VCaP (cell line): ENCODE data around the gene MORN1.

ENCODE experiments used
- H3K27ac ChIP-seq: fragments of 450-650 bp; 2 replicates; pipeline ENCODE4 v1.5.1; 2017
- TF ChIP-seq, protein P1 (sequence below): fragments of 450-650 bp; conservative IDR thresholded peaks from 2 replicates; pipeline ENCODE4 v1.5.1; 2017; ENCODE audit warnings: mild to moderate bottlenecking, moderate library complexity

The MORN1 gene

DNA sequence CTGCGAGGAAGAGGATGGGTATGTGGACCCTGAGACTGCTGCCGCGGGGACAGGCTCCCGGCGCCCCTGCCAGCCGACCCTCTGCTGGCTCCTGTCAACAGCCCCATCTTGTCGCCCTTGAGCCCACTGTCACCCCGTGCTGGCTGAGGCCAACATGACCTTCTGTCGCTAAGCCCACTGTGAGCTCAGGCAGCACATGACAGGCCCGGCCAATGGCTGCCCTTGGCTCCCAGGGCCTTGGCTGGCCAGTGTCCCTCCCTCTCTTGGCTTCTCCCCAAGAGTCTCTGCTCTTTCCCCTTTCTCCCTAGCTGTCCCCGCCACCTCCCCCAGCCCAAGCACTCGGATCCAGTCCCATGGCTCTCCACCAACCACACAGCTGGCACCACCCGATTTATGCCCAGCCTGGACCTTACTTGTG lies 17.5 kb upstream of the MORN1 start:
- H3K27ac ChIP-seq: peak overlapping the region; percentile 99
- TF ChIP-seq, protein P1, sequence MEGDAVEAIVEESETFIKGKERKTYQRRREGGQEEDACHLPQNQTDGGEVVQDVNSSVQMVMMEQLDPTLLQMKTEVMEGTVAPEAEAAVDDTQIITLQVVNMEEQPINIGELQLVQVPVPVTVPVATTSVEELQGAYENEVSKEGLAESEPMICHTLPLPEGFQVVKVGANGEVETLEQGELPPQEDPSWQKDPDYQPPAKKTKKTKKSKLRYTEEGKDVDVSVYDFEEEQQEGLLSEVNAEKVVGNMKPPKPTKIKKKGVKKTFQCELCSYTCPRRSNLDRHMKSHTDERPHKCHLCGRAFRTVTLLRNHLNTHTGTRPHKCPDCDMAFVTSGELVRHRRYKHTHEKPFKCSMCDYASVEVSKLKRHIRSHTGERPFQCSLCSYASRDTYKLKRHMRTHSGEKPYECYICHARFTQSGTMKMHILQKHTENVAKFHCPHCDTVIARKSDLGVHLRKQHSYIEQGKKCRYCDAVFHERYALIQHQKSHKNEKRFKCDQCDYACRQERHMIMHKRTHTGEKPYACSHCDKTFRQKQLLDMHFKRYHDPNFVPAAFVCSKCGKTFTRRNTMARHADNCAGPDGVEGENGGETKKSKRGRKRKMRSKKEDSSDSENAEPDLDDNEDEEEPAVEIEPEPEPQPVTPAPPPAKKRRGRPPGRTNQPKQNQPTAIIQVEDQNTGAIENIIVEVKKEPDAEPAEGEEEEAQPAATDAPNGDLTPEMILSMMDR: no peak

GRCh38 chr1:2408456-2408855 lies 17.1 kb upstream of the MORN1 start:
- TF ChIP-seq, protein P1: no peak
- H3K27ac ChIP-seq: peak overlapping the region; percentile 99

GRCh38 chr1:2407991-2408275 lies 16.6 kb upstream of the MORN1 start:
- H3K27ac ChIP-seq: peak overlapping the region; percentile 99
- TF ChIP-seq, protein P1: no peak

DNA sequence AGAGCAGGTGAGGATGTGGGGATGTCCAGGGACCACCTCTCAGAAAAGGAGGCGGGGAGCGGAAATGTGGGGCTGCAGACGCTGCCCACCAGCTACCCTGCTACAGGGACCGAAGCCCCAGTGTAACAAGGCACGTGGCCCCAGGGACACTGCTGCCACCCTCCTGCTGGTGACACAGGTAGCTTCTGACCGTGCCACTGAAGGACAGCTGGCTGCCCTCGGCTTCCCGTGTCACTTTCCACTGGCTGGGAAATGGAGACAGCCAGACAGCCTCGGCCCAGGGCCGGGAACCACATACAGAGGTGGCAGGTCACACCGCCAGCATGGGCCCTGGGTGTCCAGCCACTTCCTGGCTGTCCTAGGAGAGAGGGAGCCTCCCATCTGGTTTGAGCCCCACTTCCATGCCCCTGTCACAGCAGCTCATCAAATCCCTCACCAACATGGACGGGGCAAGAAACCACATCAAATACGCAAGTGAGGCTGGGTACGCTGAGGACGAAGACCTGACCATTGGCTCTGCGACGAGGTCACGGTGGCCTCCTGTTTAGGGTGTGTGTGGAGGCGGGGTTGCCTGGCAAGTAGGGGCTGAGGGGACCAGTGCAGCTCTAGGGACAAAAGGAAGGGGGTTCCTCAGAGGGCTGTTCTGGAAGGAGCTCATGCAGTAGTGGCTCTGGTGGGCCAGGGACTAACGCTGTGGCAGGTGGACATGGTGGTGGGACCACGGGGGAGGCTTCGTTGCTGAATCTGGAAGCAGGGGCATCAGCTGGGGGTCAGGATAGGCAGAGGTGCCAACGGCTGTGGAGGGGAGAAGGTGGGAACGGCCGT lies 16.0 kb upstream of the MORN1 start:
- TF ChIP-seq, protein P1: no peak
- H3K27ac ChIP-seq: peak overlapping the region; percentile 99

GRCh38 chr1:2406451-2407041 lies 15.2 kb upstream of the MORN1 start:
- peak overlapping the region; percentile 99 for H3K27ac ChIP-seq
- TF ChIP-seq, protein P1: peak; percentile 24; the same call in 1 of the 2 replicates

DNA sequence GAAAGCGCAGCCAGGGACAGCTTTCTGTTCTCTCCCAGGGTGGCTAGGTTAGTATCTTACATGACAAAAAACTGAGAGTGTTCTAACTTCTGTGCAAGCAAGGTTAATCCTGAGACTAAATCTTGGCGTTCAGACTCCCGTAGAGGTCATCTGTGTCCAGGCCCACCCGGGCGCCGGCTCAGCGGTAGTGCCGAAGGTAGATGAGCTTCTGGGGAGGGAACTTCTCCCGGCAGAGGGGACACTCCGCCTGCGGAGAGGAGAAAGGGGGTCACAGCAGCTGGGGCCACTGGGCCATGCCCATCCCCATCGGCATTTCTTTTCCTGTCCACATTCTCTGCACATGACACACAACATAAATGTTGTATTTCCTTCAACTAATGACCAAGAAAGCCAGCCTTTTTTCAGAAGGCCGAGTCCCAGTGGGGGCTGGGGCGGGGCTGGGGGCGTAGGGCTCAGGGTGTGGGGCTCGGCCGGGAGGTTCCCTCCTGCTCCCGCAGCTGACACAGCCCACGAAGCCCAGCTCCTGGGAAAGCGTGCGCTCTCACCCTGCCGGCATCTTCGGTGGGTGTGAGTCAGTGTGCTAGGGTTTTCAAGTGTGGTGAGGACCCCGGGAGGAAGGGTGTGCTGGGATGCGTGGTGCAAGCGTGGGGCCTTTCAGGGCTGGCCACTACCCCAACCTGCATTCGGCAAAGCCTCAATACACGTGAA lies 14.4 kb upstream of the MORN1 start:
- TF ChIP-seq, protein P1: no peak
- peak overlapping the region; percentile 99 for H3K27ac ChIP-seq

DNA sequence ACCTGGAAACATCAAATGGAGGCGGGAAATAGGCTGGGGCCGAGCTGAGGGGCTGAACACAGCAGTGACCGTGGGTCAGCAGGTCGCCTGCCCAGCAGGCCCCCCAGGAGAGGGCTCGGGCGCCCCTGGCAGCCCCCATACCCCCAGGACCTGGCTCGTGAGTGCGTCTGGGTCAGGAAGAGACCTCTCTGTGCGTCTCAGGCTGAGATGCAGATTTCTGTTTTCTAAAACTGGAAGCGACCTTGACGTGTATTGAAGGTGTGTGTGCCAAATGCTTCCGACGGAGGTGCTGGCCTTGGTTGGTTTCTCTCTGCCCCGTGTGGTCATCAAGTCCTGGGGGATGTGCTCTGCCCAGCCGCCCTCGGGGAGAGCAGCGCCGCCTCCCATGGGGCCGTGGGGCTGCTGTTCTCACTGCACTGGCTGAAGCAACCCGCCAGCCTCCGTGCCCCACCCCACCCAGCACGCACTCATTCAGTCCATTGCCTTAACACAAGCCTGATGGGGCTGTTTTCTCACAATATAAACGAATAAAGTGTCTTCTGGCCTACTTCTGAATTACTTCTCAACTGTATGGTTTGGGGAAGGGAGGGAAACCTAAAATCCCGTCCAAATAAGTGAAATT lies 13.6 kb upstream of the MORN1 start:
- H3K27ac ChIP-seq: peak overlapping the region; percentile 99
- TF ChIP-seq, protein P1: no peak
